ENCODE measurements around the gene IQCH. TPM values are rescaled to one million over a fixed set of nuclear protein-coding genes. Genes with fewer than 3 reads are reported as not detected.

IQCH gene
- total RNA-seq, 1 donor from 2014 or later, result 2.1 TPM

DNA sequence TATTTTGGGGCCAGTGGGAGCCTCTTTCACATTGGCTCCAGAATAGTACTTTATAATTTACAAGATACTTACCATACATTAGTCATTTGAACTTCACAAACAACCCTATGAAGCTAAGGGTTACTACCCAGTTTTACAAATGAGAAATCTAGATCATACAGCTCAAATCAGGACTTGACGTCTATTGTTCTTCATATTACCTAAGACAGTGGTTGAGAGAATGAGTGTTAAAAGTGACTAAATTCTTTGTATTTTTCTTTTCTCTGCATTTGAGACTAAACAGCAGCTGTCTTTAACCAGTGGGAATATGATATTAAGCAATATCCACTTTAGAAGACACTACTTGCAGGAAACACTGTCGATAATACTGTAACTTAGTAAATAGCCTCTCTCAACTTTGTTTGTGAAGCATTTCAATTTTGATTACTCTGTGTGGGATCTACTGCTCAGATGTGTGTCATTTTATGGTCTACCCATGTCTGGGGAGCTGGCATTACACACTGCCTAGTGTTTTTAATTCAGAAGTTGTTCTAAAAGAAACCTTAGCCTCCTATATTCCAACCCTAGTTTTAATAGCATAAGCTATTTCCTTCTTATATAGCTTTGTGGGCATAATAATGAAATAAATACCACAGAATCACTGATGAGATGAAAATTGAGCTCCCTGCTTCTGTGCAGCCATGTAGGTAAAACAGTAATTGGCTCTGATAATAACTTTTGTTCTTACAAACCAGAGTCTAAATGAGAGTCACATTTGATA is 45.9 kb downstream of the IQCH start:
- no peak for DNase-seq (ENCODE audit: low spot score)

- peak; percentile 23 for DNase-seq (ENCODE audit: low spot score)
Observed at GRCh38 chr15:67303490-67304363, 49.1 kb downstream of the IQCH start.

DNA sequence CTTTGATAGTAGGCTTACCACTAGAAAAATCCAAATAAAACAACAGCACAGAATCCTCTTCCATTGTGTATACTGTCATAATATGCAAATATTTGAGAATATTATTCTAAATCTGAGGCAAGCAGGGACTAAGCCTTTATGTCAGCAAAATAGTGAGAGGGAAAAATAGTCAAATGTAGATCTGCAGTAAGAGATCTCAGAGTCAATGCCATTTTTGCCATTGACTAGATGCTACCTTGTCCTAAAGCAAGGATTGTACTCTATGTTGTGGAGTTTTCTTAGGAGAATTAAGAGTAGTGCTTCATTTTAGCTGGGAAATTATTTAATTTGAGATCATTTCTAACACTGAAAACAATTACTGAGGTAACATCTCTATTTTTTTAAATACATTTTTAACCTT is 50.2 kb downstream of the IQCH start:
- DNase-seq (ENCODE audit: low spot score), result no peak

GRCh38 chr15:67305506-67305905 is 50.9 kb downstream of the IQCH start:
- no peak for DNase-seq (ENCODE audit: low spot score)

DNA sequence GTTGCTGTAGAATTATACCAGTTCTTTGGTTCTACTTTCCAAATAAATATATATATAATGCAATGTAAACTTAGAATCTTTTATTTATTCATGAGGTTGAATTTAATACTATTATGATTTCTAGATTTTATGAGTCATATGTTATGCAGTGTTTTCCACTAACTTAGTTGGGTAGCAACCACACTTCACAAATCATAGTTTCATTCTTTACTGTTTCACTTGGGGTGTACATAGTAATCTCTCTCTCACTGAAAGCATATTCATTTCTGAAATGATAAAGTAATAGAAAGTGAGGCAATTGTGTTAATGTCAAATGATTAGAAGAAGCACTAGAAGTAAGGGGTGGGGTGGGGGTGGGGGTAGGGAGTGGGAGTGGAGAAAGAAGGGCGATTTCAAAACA is 52.6 kb downstream of the IQCH start:
- no peak for DNase-seq (ENCODE audit: low spot score)

GRCh38 chr15:67307889-67308597 is 53.5 kb downstream of the IQCH start:
- DNase-seq (ENCODE audit: low spot score), result no peak

- DNase-seq (ENCODE audit: low spot score), result no peak
Observed at GRCh38 chr15:67311731-67312130, 57.1 kb downstream of the IQCH start.

GRCh38 chr15:67319961-67320360 is 65.4 kb downstream of the IQCH start:
- DNase-seq (ENCODE audit: low spot score), result no peak

- no peak for DNase-seq (ENCODE audit: low spot score)
Observed at GRCh38 chr15:67321352-67321751, 66.8 kb downstream of the IQCH start.

- DNase-seq (ENCODE audit: low spot score), result no peak
Observed at GRCh38 chr15:67322481-67322880, 67.9 kb downstream of the IQCH start.

DNA sequence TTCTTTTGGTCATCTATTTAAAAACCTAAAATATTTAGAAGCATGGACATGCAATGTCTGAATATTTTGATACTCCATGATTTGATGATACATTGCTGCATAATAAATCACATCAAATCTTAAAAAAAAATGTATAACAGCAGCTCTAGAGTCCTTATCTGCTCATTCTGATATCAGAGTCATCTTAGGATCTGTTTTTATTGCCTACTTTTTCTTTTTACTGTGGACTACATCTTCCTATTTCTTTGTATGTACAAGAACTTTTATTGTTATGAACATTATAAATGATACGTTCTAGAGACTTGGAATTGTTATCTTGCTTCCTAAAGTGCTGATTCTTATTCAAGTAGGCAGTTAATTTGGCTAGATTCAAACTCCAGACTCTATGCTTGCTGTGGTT is 72.7 kb downstream of the IQCH start:
- DNase-seq (ENCODE audit: low spot score), result no peak

DNA sequence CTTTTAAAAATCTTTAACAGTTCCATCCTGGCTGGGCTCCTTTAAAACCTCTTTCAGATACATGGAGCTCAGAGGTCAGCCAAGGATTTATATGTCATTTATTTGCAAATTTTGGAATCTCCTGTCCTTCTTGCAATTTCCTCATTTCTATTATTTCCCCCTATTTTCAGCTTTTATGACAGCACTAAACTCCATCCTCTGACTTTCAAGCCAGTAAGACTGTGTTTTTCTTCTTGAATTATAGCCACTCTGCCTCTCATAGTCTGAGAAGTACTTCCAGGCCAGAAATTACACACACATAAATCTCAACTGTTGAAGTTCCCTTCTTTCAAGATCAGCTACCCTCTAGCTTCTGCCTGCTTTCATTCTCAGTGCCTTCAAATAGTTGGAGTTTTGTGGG is 73.2 kb downstream of the IQCH start:
- no peak for DNase-seq (ENCODE audit: low spot score)

DNA sequence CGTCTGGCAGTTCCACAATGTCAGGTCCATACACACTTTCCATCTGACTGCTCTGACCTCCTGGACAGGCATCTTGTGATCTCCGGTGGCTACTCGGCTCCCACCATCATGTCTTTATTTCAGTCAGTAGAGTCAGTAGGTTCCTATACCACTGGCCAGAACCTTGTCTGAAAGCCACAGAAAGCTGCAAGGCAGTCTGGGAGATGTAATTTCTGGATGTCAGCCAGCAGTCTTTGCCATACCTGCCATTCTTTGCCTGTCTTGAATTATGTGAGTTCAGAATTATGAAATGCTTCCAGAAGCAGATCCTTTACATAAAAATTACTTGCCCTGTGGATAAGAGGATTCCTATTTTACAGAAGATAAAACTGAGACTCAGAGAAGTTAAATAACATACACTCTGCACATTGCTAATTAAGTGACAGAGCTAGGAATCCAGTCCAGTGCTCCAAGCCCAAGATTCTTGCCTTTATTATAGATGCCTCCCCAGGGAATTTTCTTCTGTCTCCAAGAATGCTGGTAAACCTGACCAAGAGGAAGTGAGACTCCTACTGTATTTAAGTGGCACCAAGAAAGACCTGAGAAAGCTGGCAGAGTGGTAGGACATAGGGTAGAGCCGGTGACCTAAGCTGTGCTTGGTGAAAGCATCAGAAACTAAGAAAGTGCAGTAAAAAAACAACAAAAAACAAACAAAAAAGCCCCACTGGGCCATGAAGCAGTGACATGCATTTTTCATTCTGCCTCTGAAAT is 75.6 kb downstream of the IQCH start:
- no peak for DNase-seq (ENCODE audit: low spot score)

GRCh38 chr15:67331676-67332075 is 77.1 kb downstream of the IQCH start:
- DNase-seq (ENCODE audit: low spot score), result no peak

DNA sequence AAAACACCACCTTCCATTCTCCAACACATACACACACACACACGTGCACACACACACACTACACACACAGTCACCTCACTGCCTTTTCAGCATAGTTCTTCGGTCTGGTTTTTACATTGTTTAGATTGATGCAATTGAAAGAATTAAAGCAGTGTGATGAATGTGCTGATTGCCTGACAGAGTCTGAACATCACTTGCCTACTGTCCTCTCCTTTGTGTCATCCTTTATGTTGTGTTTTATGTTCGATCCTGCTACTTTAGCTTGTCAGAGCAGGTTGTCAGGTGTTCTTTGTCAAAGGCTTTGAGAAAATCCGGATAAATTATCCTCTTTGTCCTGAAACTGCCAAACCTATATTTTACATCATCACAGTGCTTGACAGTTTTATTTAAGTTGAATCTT is 80.4 kb downstream of the IQCH start:
- DNase-seq (ENCODE audit: low spot score), result no peak

DNA sequence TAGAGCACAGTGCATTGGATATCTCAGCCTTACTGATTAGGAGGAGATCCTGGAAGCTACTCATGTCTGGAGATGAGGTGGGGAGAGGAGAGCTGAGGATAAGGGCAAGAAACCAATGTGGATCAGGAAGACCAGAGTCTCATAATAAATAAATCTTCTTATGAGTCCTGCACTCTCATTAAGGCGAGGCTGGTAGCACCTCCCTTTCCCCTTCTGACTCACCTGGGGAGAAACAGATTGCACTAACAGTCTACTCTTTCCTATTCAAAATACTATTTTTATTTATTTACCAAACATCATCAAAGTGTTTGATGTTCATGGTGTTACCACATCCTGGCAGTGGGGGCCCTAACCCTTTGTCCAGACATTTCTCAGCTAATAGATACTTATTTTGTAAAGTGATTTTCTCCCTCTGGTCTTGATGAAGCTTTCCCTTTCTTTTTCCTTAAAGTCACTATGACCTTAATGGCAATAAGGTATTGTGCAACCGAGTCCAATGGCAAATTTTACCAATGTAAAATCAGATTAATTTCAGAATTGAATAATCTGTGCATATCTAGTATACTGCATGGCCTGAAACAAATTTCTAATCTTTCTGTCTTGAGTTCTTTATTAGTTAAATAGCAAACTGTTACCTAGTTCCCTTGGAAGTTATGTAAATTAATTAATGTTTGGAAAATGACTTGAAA is 81.1 kb downstream of the IQCH start:
- DNase-seq (ENCODE audit: low spot score), result no peak

- DNase-seq (ENCODE audit: low spot score), result no peak
Observed at GRCh38 chr15:67340630-67341029, 86.0 kb downstream of the IQCH start.

DNA sequence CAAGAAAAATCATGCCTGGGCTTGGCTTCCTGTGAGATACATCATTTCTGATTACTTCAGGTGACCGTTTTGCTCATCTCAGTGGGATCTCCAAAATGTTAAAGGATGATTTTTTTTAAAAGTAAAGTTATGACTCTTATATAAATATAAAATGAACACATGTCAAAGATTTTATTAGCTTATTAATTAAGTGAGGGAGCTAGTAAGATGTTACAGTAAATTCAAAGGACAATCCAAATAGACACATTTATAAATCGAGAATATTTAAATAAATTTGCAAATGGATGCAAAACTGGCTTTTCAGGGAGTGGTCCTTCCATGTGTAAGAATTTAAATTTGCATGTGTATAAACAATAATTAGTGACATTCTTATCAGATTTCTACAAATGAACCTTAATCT is 87.0 kb downstream of the IQCH start:
- DNase-seq (ENCODE audit: low spot score), result no peak

DNA sequence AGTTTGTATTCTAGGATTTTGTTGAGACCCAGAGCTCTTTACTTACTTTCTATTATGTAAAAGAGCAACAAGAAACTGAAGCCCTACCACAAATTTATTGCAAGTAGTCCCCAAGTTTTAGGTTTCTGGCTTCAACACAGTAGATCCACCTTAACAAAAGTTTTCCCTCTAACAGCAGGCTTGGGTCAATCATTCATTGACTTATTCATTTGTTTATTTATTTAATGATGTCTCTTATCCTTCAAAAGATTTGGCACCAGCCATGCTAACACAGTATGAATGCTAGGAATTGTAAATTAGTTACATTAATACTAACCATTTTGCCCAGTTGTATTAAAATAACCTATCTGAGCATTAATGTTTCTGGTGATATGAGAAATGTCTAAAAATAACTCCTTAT is 88.6 kb downstream of the IQCH start:
- no peak for DNase-seq (ENCODE audit: low spot score)

- no peak for DNase-seq (ENCODE audit: low spot score)
Observed at GRCh38 chr15:67349634-67350033, 95.0 kb downstream of the IQCH start.

GRCh38 chr15:67350042-67350441 is 95.5 kb downstream of the IQCH start:
- no peak for DNase-seq (ENCODE audit: low spot score)
